ENCODE results near the gene RAD18.

Gene RAD18

DNA sequence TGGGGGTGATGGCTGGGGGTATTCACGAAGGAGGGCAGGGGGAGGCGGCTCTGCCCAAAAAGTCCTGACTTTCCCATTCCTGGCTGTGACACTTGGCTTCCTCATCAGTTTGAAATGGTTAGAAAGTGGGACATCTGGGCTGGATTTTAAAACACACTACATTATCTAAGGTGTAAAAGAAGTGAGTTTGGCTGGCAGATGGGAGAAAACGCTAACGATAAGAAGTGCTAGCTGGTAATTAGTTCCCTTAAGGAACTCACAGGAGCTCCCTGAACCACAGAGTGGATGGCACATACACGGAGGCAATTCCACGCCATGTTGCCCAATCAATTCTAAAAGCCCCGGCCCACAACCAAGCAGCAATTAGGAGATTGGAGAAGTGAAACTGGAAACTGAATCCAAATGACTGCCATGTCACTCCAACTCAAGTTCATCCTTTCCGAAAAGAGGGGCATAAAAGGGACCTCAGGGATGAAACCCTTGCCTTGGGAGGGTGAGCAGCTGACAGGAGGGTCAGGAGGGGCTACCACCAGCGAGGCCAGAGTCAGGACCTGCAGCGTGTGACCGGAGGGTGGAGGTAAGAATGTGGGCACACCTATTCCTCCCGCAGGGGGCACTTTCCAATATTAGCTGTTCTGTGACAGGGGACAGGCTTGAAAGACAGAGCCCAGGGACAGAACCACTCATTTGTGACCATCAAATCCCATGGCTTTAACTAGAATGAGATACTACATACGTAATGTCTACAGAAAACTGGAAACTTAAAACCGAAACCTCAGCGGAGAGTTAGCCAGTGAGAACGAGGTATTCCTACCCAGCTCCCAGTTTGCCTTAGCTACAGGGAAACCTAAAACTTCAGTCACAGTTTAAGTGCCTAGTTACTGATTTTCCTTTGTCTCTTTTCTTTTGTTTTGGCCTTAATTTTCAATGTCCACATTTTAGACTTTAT is 98.6 kb downstream of the RAD18 start:
- no peak for DNase-seq (ENCODE audit: low spot score)
- no CpG with 5 or more reads among the region's 16 CpGs for WGBS, 2 donors (ENCODE audit: extremely low coverage in 2 of 2, insufficient read length in 2 of 2, insufficient replicate concordance in 1 of 2)
- H2BK15ac ChIP-seq (ENCODE audit: low read length), result no peak overlapping the region

DNA sequence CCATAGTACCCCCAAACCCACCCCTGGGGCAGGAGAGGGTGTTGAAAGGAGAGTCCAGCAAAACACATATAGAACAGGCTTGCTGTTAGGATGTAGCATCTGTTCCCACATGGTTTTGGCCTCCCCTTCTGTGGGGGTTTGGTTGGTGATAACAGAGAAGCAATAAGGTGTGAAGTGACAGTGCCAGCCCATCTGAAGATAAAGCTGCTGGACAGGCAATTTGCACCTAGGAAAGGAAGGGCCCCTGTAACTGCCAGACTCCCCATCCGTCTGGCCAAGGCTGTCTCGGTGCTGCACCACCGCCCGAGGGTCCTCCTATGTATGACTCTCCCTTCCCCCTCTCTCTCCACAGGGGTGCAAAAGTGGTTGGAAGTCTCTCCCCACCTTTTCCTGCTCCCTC is 99.4 kb downstream of the RAD18 start:
- Histone ChIP-seq H3K23ac (ENCODE audit: low read depth, low read length, poor library complexity) (no peak overlapping the region), H2AFZ (ENCODE audit: low read length) (no peak overlapping the region), H4K8ac (ENCODE audit: low read depth, low read length) (no peak overlapping the region), H3K4ac (ENCODE audit: low read length) (no peak overlapping the region), H3K4me3 (ENCODE audit: low read length in 2 of 2) (no peak overlapping the region), H2BK5ac (ENCODE audit: low read length) (no peak overlapping the region), H3K9ac (ENCODE audit: low read depth, low read length, poor library complexity) (no peak overlapping the region), H3K14ac (ENCODE audit: low read length) (no peak overlapping the region), H3K18ac (ENCODE audit: low read length) (no peak overlapping the region), H3K4me2 (ENCODE audit: insufficient read depth, low read length, poor library complexity, severe bottlenecking) (no peak overlapping the region), H3K27ac (replicated peaks; ENCODE audit: low read length) (no peak overlapping the region), H3K9me3 (replicated peaks in 1 of 2; ENCODE audit: control insufficient read depth in 2 of 2, insufficient read depth in 1 of 2, low read depth in 1 of 2, low read length in 2 of 2) (peaks cover 0 to 13% of the 10 kb centered on the region in 2 donors), H4K91ac (ENCODE audit: low read depth, low read length, poor library complexity) (no peak overlapping the region), H2BK12ac (ENCODE audit: low read length) (no peak overlapping the region), H2AK5ac (ENCODE audit: low read depth, low read length) (no peak overlapping the region), H3K27me3 (ENCODE audit: control insufficient read depth in 3 of 3, insufficient read depth in 3 of 3, low read depth in 1 of 3, low read length in 3 of 3) (no peaks in the 10 kb centered on the region), H3K36me3 (replicated peaks in 1 of 2; ENCODE audit: control insufficient read depth in 2 of 2, insufficient read depth in 2 of 2, low read length in 2 of 2) (peaks cover 0 to 4% of the 10 kb centered on the region in 2 donors), H2BK15ac (ENCODE audit: low read length) (no peak overlapping the region), H3K79me1 (ENCODE audit: low read depth, low read length) (no peaks in the 10 kb centered on the region), H2BK120ac (ENCODE audit: low read depth, low read length) (no peak overlapping the region), H3K4me1 (ENCODE audit: control insufficient read depth in 2 of 2, insufficient read depth in 1 of 2, low read depth in 1 of 2, low read length in 2 of 2) (peaks cover 0 to 2% of the 10 kb centered on the region in 2 donors)
- no peak for DNase-seq (ENCODE audit: low spot score)
- no CpG with 5 or more reads among the region's 4 CpGs for WGBS, 2 donors (ENCODE audit: extremely low coverage in 2 of 2, insufficient read length in 2 of 2, insufficient replicate concordance in 1 of 2)

More for the DNA sequence above, 98.6 kb downstream of the RAD18 start:
- no peak overlapping the region for H3K18ac ChIP-seq (ENCODE audit: low read length)
- no peak overlapping the region for H2BK120ac ChIP-seq (ENCODE audit: low read depth, low read length)
- H3K14ac ChIP-seq (ENCODE audit: low read length), result no peak overlapping the region
- no peak overlapping the region for H3K9ac ChIP-seq (ENCODE audit: low read depth, low read length, poor library complexity)
- no peak overlapping the region for H3K4me3 ChIP-seq (ENCODE audit: low read length in 2 of 2)
- no peak overlapping the region for H3K27ac ChIP-seq (replicated peaks; ENCODE audit: low read length)
- peaks cover under 1 to 10% of the 10 kb centered on the region in 2 donors for H3K4me1 ChIP-seq (ENCODE audit: control insufficient read depth in 2 of 2, insufficient read depth in 1 of 2, low read depth in 1 of 2, low read length in 2 of 2)
- peaks cover 0 to 4% of the 10 kb centered on the region in 2 donors for H3K36me3 ChIP-seq (replicated peaks in 1 of 2; ENCODE audit: control insufficient read depth in 2 of 2, insufficient read depth in 2 of 2, low read length in 2 of 2)
- no peak overlapping the region for H2BK5ac ChIP-seq (ENCODE audit: low read length)
- H3K27me3 ChIP-seq (ENCODE audit: control insufficient read depth in 3 of 3, insufficient read depth in 3 of 3, low read depth in 1 of 3, low read length in 3 of 3), result no peaks in the 10 kb centered on the region
- H3K79me1 ChIP-seq (ENCODE audit: low read depth, low read length), result no peaks in the 10 kb centered on the region
- no peak overlapping the region for H4K91ac ChIP-seq (ENCODE audit: low read depth, low read length, poor library complexity)
- H3K4ac ChIP-seq (ENCODE audit: low read length), result no peak overlapping the region
- peaks cover 0 to 13% of the 10 kb centered on the region in 2 donors for H3K9me3 ChIP-seq (replicated peaks in 1 of 2; ENCODE audit: control insufficient read depth in 2 of 2, insufficient read depth in 1 of 2, low read depth in 1 of 2, low read length in 2 of 2)
- H3K23ac ChIP-seq (ENCODE audit: low read depth, low read length, poor library complexity), result no peak overlapping the region
- H2AK5ac ChIP-seq (ENCODE audit: low read depth, low read length), result no peak overlapping the region
- no peak overlapping the region for H3K4me2 ChIP-seq (ENCODE audit: insufficient read depth, low read length, poor library complexity, severe bottlenecking)
- no peak overlapping the region for H2BK12ac ChIP-seq (ENCODE audit: low read length)
- no peak overlapping the region for H4K8ac ChIP-seq (ENCODE audit: low read depth, low read length)
- H2AFZ ChIP-seq (ENCODE audit: low read length), result no peak overlapping the region

DNA sequence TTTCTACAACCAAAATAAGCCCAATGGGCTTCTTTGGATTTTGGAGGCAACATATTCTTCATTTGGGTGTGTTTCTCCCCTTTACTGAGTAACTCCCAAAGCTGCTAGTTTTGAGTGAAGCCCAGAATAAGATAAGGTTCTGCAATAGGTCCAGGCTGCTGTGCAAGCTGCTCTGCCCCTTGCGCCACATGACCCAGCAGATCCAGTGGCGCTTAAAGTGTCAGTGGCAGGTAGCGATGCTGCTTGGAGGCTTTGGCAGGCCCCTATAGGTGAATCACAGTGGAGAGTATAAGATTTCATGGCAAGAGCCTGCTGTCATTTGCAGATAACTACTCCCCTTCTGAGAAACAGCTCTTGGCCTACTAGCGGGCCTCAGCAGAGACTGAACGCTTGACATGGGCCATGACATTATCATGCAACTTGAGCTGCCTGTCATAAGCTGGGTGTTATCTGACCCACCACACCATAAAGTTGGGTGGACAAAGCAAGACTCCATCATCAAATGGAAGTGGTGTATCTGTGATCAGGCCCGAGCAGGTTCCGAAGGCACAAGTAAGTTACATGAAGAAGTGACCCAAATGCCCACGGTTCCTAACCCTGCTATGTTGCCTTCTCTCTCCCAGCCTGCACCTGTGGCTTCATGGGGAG is 105.4 kb downstream of the RAD18 start:
- peaks cover 0 to 1% of the 10 kb centered on the region in 2 donors for H3K9me3 ChIP-seq (replicated peaks in 1 of 2; ENCODE audit: control insufficient read depth in 2 of 2, insufficient read depth in 1 of 2, low read depth in 1 of 2, low read length in 2 of 2)
- no peak for DNase-seq (ENCODE audit: low spot score)

DNA sequence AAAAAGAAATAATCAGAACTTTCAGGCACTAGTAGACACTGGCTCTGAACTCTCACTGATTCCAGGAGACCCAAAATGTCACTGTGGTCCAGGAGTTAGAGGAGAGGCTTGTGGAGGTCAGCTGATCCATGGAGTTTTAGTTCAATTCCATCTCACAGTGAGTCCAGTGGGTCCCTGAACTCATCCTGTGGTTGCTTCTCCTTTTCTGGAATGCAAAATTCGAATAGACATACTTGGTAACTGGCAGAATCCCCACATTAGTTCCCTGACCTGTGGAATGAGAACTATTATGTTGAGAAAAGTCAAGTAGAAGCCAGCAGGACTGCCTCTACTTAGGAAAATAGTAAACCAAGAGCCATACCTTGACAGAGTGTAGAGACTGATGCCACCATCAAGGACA is 106.6 kb downstream of the RAD18 start:
- Histone ChIP-seq H3K27ac (replicated peaks; ENCODE audit: low read length) (no peak overlapping the region), H2AFZ (ENCODE audit: low read length) (no peak overlapping the region), H2AK5ac (ENCODE audit: low read depth, low read length) (no peak overlapping the region), H2BK15ac (ENCODE audit: low read length) (no peak overlapping the region), H2BK12ac (ENCODE audit: low read length) (no peak overlapping the region), H3K18ac (ENCODE audit: low read length) (no peak overlapping the region), H3K4me3 (ENCODE audit: low read length in 2 of 2) (no peak overlapping the region), H3K27me3 (ENCODE audit: control insufficient read depth in 3 of 3, insufficient read depth in 3 of 3, low read depth in 1 of 3, low read length in 3 of 3) (no peaks in the 10 kb centered on the region), H3K14ac (ENCODE audit: low read length) (no peak overlapping the region), H3K23ac (ENCODE audit: low read depth, low read length, poor library complexity) (no peak overlapping the region), H3K4ac (ENCODE audit: low read length) (no peak overlapping the region), H3K79me1 (ENCODE audit: low read depth, low read length) (no peaks in the 10 kb centered on the region), H3K9me3 (replicated peaks in 1 of 2; ENCODE audit: control insufficient read depth in 2 of 2, insufficient read depth in 1 of 2, low read depth in 1 of 2, low read length in 2 of 2) (no peaks in the 10 kb centered on the region), H4K91ac (ENCODE audit: low read depth, low read length, poor library complexity) (no peak overlapping the region), H3K9ac (ENCODE audit: low read depth, low read length, poor library complexity) (no peak overlapping the region), H3K4me2 (ENCODE audit: insufficient read depth, low read length, poor library complexity, severe bottlenecking) (no peak overlapping the region), H3K4me1 (ENCODE audit: control insufficient read depth in 2 of 2, insufficient read depth in 1 of 2, low read depth in 1 of 2, low read length in 2 of 2) (no peaks in the 10 kb centered on the region), H4K8ac (ENCODE audit: low read depth, low read length) (no peak overlapping the region), H2BK120ac (ENCODE audit: low read depth, low read length) (no peak overlapping the region), H3K36me3 (replicated peaks in 1 of 2; ENCODE audit: control insufficient read depth in 2 of 2, insufficient read depth in 2 of 2, low read length in 2 of 2) (no peaks in the 10 kb centered on the region), H2BK5ac (ENCODE audit: low read length) (no peak overlapping the region)
- no CpG with 5 or more reads among the region's 1 CpG for WGBS, 2 donors (ENCODE audit: extremely low coverage in 2 of 2, insufficient read length in 2 of 2, insufficient replicate concordance in 1 of 2)
- no peak for DNase-seq (ENCODE audit: low spot score)

More for the DNA sequence above, 105.4 kb downstream of the RAD18 start:
- no peak overlapping the region for H2AK5ac ChIP-seq (ENCODE audit: low read depth, low read length)
- no peak overlapping the region for H3K4me3 ChIP-seq (ENCODE audit: low read length in 2 of 2)
- no peak overlapping the region for H2BK12ac ChIP-seq (ENCODE audit: low read length)
- H3K14ac ChIP-seq (ENCODE audit: low read length), result no peak overlapping the region
- H3K27ac ChIP-seq (replicated peaks; ENCODE audit: low read length), result no peak overlapping the region
- no peak overlapping the region for H3K4ac ChIP-seq (ENCODE audit: low read length)
- no peaks in the 10 kb centered on the region for H3K27me3 ChIP-seq (ENCODE audit: control insufficient read depth in 3 of 3, insufficient read depth in 3 of 3, low read depth in 1 of 3, low read length in 3 of 3)
- H3K4me1 ChIP-seq (ENCODE audit: control insufficient read depth in 2 of 2, insufficient read depth in 1 of 2, low read depth in 1 of 2, low read length in 2 of 2), result no peaks in the 10 kb centered on the region
- no peak overlapping the region for H2AFZ ChIP-seq (ENCODE audit: low read length)
- no peak overlapping the region for H4K91ac ChIP-seq (ENCODE audit: low read depth, low read length, poor library complexity)
- no peak overlapping the region for H3K18ac ChIP-seq (ENCODE audit: low read length)
- no peaks in the 10 kb centered on the region for H3K79me1 ChIP-seq (ENCODE audit: low read depth, low read length)
- H2BK120ac ChIP-seq (ENCODE audit: low read depth, low read length), result no peak overlapping the region
- WGBS, 2 donors (ENCODE audit: extremely low coverage in 2 of 2, insufficient read length in 2 of 2, insufficient replicate concordance in 1 of 2), result no CpG with 5 or more reads among the region's 8 CpGs
- no peak overlapping the region for H4K8ac ChIP-seq (ENCODE audit: low read depth, low read length)
- H2BK15ac ChIP-seq (ENCODE audit: low read length), result no peak overlapping the region
- H3K36me3 ChIP-seq (replicated peaks in 1 of 2; ENCODE audit: control insufficient read depth in 2 of 2, insufficient read depth in 2 of 2, low read length in 2 of 2), result no peaks in the 10 kb centered on the region
- H3K4me2 ChIP-seq (ENCODE audit: insufficient read depth, low read length, poor library complexity, severe bottlenecking), result no peak overlapping the region
- no peak overlapping the region for H3K9ac ChIP-seq (ENCODE audit: low read depth, low read length, poor library complexity)
- no peak overlapping the region for H3K23ac ChIP-seq (ENCODE audit: low read depth, low read length, poor library complexity)
- H2BK5ac ChIP-seq (ENCODE audit: low read length), result no peak overlapping the region

Measured in neuronal stem cell (in vitro differentiated cells).